ENCODE results near the gene HNRNPL.

DNA sequence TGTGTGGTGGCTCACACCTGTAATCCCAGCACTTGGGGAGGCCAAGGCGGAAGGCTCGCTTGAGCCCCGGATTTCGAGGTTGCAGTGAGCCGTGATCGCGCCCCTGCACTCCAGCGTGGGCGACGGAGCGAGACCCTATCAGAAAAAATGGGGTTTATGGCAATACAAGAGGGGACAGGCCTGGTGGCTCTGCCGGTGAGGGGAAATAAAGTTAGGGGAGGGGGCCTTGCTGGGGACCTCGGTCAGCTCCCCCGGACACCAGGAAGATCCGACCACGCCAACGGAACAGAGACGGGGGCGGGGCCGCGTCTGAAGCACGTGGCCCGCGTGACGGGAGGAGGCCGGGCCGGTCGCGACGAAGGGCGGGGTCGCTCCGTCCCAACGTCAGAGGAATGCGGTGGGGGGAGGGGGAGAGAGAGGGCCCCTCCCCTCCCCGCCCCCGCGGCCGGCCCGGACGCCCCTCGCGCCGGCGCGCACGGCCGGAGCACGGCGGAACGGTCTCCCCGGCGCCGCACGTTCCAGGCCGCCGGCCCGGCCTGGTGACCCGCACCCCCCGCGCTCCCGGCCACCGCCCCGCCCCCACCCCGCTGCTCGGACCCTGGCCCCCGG is 1.9 kb upstream of the HNRNPL start:
- TF ChIP-seq POLR2A (IDR thresholded peaks at IDR 0.05; ENCODE audit: low read length) (peak; percentile 69), GATA1 (IDR thresholded peaks at IDR 0.05; ENCODE audit: low read depth, low read length) (no peak)
